C4-2B (cell line): ENCODE measurements around the gene ORMDL2.

Experiments used
- ZFX ChIP-seq: fragments of 450-650 bp; IDR thresholded peaks from 2 replicates; pipeline ENCODE4 v1.6.1; 2017
- TF ChIP-seq, protein P1 (sequence below): fragments of 450-650 bp; conservative IDR thresholded peaks from 2 replicates; pipeline ENCODE4 v1.5.1; 2017; ENCODE audit warnings: mild to moderate bottlenecking

DNA sequence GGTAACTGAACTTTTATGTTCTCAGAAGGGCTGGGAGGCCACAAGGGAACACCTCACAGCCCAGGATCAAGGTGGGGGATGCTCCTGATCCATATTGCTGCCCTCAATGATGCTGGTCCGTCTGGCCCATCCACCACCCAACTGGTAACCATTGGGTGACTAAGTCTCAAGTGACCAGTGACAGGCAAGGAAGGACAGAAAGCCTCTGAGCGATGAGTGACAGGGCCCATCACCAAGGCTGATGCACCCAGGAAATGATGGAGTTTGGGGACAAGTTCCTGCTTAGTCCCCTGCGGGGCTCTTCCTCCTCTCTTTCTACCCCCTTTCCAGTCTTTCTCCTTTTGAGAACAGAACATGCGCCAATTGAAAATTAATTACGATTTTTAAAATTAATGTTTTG is 27.5 kb downstream of the ORMDL2 start:
- TF ChIP-seq, protein P1, sequence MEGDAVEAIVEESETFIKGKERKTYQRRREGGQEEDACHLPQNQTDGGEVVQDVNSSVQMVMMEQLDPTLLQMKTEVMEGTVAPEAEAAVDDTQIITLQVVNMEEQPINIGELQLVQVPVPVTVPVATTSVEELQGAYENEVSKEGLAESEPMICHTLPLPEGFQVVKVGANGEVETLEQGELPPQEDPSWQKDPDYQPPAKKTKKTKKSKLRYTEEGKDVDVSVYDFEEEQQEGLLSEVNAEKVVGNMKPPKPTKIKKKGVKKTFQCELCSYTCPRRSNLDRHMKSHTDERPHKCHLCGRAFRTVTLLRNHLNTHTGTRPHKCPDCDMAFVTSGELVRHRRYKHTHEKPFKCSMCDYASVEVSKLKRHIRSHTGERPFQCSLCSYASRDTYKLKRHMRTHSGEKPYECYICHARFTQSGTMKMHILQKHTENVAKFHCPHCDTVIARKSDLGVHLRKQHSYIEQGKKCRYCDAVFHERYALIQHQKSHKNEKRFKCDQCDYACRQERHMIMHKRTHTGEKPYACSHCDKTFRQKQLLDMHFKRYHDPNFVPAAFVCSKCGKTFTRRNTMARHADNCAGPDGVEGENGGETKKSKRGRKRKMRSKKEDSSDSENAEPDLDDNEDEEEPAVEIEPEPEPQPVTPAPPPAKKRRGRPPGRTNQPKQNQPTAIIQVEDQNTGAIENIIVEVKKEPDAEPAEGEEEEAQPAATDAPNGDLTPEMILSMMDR, result no peak
- TF ChIP-seq ZFX, result no peak
